Renal pelvis (tissue), 4 donors: Measurements from ENCODE around the gene SLC12A7. TPM values are rescaled to one million over a fixed set of nuclear protein-coding genes. Genes with fewer than 3 reads are reported as not detected.

Experiments used
- DNase-seq: peaks from one replicate; pipeline ENCODE4 v3.0.0-alpha.2; 2013
- polyA plus RNA-seq, 3 donors: library from polyadenylated mRNA; unstranded; fragments of 120-200 nt; gene quantifications; one replicate each; pipeline ENCODE4 v1.2.1, GENCODE V29; 2013; ENCODE audit not compliant: insufficient read length in 3 of 3

SLC12A7 gene
- polyA plus RNA-seq, 3 donors, result 41.3 to 50.2 (median 44.3) TPM

DNA sequence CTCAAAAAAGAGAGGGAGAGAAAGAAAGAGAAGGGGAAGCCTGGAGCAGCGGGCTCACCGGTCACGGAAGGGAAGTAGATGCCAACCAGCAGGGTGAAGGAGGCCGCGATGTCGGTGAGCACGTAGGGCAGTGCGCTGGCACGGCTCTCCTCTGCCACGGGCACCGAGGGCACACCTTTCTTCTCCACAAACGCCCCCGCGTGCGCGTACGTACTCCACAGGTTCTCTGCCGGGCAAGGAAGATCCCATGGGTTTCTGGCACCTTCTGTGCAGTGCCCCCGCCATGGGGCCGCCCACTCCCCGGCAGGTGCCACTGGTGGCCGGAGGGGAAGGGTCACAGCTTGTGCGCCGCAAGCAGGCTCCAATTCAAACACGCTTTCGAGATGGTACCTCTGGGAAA is 30.3 kb downstream of the SLC12A7 start:
- DNase-seq, result no peak

DNA sequence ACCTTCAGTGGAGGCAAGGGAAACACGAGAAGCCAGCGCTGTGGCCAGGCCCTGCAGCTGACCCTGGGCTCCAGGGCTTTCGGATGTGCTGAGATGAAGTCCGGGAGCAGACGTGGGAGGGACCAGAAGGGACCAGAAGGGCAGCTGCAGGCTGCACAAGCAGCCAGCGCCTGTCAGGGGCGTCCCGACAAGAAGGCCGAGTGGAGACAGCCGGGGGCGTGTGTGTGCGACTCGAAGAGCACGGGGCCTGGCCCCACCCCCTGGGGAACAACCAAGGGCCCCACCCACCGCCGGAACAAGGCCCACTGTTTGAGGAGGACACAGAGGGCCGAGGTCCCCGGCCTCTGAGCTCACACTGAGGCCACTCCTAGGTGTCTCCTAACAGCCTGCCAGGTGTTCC is 31.4 kb downstream of the SLC12A7 start:
- peak; percentile 37 for DNase-seq

GRCh38 chr5:1079961-1080360 is 31.9 kb downstream of the SLC12A7 start:
- DNase-seq, result no peak

DNA sequence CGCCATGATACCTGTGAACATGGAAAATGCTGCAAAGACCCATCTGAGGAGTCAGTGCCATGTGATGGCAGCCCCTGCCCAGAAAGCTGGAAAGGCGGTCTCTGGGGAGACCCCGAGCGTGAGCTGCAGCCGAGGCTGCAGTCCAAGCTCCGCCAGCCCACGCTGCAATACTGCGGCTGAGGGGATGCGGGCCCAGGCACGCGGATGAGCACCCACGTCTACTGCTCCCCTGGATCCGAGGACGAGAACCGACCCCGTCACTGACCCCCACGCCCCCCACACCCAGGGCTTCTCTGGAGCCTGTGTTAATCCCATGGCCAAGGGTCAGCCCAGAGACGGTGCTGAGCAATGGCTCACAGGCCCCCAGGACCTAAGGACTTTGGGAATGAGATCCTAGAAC is 32.4 kb downstream of the SLC12A7 start:
- no peak for DNase-seq

- DNase-seq, result no peak
Measured at GRCh38 chr5:1078851-1079250, 33.0 kb downstream of the SLC12A7 start.

GRCh38 chr5:1078206-1078605 is 33.7 kb downstream of the SLC12A7 start:
- DNase-seq, result no peak

DNA sequence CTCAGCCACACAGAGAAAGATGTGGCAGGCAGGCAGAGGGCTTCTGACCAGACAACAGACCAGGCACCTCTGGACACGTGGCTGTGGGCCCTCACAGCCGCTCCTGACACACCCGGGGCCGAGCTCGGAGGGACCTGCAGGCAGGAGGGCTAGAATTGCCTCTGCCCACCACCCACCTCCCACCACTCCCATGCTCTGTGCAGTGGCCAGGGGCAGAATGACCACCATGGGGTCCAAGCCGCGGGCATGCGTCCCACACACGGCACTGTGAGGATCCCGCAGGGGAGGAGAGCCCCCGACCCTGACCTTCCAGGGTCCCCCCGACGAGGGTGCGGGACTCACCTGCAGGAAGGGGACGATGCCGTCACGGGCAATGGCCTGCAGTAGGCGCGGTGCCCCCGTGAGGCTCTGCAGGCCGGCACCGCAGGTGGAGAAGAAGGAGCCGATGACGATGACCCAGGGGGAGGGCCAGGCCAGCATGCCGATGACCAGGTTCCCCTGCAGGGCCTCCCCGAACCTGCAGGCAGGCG is 34.3 kb downstream of the SLC12A7 start:
- no peak for DNase-seq

DNA sequence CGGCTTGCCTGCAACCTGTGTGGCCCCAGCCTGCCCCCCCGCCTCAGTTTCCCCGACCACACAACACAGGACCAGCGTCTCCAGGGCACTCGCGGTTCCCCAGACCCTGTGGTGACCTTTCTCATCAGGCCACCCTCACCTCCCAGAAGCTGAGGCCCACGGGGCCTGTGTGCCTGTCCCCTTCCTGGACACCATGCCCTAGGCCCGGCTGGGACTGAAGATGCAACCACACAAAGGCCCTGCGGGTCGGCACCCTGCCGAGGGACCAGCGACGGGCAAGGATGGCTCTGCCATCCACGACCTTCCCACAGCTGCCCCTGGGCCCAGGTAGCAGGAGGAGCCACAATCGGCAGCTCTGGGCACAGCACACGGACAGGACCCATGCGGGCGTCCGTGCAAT is 34.8 kb downstream of the SLC12A7 start:
- no peak for DNase-seq

DNA sequence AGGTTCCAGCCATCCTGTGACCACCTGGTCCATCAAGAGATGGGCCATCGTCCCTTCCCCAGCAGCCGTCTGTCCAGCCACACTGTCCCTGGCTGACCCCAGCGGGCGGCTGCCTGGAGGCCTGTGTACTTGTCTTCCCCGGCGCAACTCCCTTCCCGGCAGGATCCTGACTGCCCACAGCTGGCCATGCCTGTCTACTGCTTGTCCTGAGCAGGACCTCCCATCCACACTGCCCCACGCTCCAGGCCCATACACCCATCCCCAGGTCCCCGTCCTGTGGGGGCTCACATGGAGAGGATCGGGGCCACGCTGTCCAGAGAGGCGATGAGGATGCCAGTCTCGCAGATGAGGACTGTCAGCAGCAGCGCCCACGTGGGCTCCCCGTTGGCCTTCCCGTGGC is 35.5 kb downstream of the SLC12A7 start:
- DNase-seq, result no peak

DNA sequence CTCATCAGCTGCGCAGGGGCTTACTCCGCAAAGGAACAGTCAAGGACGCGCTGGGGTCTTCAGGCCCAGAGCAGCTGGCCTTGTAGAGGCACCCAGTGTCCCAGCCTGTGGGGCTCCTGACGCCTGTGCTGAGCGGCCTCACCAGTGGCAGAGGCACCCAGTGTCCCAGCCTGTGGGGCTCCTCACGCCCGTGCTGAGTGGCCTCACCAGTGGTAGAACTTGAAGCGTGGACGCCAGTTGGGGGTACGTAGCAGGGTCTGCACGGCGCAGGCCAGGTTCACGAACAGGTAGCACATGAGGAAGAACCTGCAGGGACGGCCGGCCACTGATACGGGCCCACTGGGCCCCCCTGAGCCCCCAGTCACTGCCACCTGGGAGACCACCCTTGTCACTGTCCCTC is 35.9 kb downstream of the SLC12A7 start:
- DNase-seq, result no peak

DNA sequence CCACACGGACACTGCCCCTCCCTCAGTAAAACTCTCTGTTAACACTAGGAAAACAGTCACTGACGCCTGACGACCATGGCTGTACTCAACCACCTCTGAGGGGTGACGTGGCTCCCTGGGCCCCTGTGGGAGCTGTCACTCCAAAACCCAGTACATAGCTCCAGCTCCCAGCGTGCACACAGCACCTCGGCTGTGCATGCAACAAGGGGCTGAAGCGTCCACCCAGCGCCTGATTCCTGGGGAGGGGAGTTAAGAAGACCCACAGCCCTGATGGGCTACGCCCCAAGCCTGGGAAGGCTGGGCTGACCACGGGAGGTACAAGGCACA is 36.3 kb downstream of the SLC12A7 start:
- no peak for DNase-seq

DNA sequence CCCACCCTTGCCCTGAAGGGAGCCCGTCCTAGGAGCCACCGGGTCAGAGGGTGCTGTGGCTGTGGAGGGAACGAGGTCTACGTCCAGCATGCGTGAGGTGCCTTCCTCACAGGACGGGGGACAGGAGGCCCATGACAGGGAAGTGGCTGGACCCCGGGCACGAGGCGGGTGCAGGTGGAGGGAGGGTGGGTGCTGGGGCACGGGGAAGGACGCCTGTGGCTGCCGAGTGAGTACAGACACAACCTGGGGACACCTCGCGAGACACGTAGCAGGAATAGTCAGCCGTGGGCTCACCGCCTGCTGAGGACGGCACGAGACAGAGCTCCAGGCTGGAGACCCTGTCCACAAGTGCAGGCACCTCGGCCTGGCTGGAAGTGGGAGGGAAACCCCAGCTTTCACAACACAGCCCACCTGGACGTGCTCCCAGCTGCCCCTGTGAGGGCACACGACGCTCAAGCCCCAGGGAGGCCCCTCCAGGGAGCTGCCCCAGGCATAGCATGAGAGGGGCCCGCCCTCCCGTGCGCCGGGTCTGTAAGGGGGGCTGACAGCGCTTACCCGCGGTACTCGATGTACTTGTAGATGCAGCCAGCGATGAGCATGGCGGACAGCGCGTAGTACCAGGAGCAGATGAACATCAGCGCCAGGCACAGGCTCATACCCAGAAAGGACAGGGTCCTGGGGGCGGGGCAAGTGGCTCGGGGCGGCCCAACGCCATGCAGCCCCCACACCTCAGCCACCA is 36.9 kb downstream of the SLC12A7 start:
- DNase-seq, result no peak

DNA sequence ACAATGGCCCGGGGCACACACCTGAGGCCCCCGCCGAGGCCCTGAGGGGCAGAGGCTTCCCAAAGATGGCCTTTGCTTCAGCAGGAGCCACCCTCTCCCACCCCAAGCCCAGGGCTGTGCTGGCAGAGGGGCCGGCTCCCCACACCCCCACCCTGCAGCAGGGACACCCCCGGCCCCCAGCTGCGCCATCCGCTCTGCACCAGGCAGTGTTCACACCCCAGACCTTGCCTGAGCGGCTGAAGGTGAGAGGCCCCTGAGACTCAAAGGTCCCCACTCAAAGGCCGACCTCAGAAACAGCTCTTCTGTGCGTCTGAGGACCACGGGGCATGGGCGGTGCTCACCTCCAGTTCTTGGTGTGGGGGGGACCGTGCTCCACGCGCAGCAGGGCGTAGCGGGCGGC is 37.6 kb downstream of the SLC12A7 start:
- DNase-seq, result no peak

DNA sequence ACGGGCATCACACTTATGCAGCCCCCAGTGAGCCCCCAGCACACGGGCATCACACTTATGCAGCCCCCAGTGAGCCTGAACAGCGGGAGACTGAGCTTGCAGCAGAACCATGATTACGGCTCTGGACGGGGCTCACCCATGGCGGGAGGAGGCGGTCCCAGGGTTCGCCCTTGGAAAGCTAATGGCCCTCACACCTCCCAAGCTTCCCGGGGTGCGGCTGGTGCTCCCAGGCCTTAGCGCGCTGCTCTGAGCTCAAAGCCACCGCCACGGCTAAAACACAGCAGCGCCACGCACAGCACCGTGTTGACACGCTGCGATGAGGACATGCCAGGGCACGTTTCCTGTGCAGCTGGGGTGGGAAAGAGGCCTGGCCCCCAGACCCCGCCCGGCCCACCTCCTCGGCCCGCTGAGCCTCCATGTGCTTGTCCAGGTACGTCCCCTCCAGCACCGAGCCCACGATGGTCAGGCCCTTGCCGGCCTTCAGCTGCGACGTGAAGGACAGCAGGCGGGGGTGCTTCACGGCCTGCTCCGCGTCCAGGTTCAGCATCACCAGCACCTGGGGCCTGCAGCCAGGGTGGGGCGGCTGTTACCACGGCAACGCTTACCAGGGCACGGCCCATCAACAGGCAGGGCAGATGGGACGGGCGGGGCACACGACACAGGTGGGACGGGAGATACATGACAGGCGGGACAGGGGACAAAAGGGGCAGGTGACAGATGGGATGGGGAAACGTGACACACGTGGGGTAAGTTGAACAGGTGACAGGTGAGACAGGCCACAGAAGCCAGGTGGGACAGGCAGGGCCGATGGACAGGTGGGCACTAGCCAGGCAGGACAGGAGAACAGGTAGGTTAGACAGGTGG is 38.4 kb downstream of the SLC12A7 start:
- DNase-seq, result no peak

DNA sequence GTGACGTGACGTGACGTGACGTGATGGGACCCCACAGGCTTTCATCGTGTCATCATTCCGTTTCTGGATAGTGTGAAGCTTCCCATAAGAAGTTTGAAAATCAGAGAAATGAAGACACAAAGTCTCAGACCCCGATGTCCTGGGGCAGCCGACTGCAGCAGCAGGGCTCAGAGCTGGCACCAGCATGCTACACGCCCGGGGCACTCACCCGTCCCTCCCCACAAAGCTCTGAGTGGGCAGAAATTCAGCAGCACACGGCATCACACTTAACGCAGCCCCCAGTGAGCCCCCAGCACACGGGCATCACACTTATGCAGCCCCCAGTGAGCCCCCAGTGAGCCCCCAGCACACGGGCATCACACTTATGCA is 42.2 kb downstream of the SLC12A7 start:
- no peak for DNase-seq

DNA sequence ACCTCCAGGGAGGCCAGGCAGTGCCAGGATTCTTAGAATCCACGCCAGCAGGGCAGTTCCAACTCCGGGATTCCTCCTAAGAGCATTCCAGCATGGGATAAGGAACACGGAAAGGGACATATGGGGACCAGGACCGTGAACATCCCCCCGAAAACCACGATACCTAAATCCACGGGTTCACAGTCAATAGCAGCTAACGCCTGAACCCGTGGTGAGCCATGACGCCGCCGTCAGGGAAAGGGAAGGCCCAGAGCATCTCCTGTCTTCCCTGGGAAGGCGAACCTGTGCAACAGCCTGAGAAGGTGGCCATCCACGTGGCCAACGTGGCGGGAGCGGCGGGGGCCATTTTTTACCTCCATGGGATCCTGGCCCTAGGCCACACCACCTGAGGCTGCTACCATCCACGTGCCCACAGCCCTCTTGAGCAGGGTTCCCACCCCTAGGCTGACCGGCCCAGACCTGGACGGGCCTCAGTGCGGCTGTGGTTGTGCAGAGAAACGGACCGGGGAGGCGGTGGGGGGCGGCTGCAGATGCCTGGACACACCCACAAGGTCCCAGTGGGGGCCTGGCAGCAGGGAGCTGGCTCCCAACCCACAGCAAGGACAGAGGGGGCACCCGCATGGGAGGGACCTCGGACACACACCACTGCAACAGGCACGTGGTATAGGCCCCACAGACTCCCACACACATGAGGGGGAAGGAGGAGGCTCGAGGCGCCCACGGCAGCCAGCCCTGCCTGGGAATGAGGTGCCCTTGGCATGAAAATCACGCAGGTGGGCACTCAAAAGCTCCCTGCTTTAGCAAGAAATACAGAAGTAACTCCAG is 42.8 kb downstream of the SLC12A7 start:
- no peak for DNase-seq

- DNase-seq, result no peak
Measured at GRCh38 chr5:1068204-1068894, 43.5 kb downstream of the SLC12A7 start.

DNA sequence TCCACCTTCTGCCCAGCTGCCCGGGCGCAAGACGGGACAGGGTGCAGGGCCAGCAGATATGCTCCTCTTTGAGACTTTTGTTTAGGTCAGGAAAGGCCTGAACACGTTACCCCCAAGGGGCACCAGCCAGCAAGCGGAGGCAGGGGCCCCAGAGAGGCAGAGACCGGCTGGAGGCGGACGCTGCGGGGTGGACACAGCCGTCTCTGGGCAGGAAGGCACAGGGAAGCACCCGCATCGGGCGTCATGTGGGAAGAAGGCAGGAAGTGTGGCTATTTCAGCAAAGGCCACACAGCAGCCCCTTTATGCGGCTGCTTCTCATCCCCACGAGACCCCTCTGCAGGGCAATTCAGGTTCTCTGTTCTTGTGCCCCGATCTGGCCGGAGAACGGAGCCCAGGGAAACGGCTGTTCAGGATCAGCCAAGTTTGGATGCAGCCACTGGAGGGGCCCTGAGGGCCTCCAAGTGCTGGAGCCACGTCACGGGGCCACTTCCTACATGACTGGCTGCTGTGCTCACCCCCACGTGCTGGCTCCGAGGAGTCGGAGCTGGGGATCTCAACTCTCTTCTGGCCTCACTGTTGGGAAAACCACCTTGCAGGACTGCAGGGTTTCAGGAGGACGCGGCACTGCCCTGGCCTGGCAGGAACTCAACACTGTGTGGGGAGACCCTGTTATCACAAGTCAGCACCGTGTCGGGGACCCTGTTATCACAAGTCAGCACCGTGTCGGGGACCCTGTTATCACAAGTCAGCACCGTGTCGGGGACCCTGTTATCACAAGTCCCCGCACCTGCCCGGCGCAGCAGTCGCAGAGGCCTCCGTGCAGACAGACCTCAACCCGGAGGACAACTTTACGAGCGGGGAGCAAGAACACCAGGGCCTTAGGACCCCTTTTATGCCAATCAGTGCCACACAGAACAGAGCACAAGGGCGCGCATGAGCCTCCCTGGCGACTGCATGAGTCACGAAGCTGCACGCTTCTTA is 44.4 kb downstream of the SLC12A7 start:
- DNase-seq, result no peak

DNA sequence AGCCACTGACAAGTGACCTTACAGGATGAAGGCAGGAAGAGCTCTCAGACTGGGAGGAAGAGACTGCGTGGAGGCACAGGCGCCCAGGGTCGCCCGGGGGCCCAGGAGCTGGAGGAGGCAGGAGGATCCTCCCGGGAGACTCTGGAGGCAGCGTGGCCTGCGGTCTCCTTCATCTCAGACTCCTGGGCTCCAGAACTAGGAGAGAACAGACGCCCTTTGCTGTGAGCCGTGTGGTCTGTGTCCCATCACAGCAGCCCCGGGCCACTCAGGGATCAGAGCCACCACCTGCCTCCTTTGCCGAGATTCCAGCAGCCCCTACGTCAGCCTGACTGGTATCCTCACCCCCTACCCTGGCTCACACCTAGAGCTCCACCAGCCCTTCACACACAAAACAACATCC is 45.2 kb downstream of the SLC12A7 start:
- DNase-seq, result no peak

DNA sequence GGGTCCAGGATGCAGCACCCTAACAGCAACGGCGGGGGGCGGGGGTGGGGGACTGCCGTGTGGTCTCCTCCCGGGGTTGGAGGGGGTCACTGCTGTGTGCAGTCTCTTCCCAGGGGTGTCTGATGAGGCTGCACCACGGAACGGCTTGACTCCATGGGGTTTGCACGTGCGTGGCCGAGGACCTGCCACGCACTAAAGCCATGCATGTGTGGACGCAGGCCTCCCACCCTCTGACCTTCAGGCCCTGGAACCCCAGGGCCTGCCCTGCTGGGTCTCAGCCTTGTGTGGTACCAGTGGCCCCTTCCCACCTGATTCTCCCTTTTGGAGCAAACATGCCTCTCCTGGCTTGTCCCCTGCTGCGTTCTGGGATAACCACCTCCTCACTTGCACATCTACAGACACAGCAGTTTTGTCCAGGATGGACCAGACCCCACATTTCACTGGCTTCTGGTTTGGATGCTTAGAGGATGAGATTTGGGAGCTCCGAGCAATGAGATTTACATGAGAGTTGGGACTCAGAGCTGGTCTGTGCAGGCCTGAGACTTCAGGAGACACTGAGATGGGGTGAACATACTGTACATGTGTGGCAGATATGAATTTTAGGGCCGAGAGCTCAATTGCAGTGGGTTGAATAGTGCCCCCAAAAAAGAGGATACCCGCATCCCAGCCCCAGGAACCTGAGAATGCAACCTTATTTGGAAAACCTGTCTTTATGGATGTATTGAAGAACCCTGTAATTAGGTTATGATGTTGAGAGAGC is 45.8 kb downstream of the SLC12A7 start:
- DNase-seq, result no peak
